ENCODE measurements around the gene TMTC1.

TMTC1 gene

DNA sequence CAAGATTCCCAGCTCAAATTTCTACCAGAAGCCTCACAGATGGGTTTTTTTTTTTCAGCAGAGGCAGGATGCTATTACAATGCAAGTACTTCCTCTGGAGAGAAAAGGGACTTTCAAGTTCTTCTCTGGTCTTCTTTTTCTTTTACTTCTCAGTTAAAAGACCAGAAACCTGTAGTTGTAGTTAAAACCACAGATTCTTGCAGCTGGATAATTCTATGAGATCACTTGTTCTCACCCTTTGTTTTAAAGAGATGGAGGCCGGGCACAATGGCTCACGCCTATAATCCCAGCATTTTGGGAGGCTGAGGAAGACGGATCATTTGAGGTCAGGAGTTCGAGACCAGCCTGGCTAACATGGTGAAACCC lies 238.7 kb downstream of the TMTC1 start:
- TF ChIP-seq CTCF (IDR thresholded peaks at IDR 0.05; ENCODE audit: control insufficient read depth, extremely low read depth, insufficient read depth) = no peak
- H3K4me3 ChIP-seq (ENCODE audit: low read depth, low read length) = no peak overlapping the region
- DNase-seq (ENCODE audit: low read depth) = no peak

DNA sequence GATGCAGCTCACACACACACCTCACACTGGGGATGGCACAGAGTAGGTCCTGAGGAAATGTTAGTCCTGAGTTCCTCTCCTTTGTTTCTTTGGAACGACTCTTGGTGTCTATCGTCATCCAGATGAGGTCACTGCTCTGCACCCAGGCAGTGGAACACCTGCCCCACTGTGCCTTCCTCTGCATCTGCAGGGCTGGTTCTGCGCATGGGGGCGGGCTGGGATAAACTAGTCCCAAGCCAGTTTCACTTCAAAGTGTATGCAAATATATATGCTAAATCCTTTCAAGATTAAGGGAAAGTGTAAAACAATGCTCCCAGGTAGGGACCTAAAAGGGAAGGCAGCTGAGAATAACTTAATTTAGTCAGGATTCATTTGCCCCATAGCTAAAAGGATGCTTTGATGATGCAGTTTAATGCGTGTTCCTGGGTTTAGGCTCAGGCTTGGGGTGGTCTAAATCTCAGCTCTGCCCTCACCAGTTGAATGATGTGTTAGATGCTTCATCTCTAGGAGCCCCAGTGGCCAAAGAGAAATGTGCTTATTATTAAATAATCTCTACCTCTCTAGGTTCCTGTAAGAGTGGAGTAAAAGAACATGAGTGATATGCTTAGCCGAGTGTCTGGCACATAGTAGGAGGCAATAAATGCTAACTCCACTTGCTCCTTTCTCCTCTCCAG lies 239.2 kb downstream of the TMTC1 start:
- no peak for DNase-seq (ENCODE audit: low read depth)
- no peak for TF ChIP-seq CTCF (IDR thresholded peaks at IDR 0.05; ENCODE audit: control insufficient read depth, extremely low read depth, insufficient read depth)

GRCh38 chr12:29543036-29543435 lies 240.7 kb downstream of the TMTC1 start:
- DNase-seq (ENCODE audit: low read depth) = no peak
- no peak overlapping the region for H3K4me3 ChIP-seq (ENCODE audit: low read depth, low read length)
- no peak for TF ChIP-seq CTCF (IDR thresholded peaks at IDR 0.05; ENCODE audit: control insufficient read depth, extremely low read depth, insufficient read depth)

More for the DNA sequence above, 239.2 kb downstream of the TMTC1 start:
- H3K4me3 ChIP-seq (ENCODE audit: low read depth, low read length) = no peak overlapping the region

DNA sequence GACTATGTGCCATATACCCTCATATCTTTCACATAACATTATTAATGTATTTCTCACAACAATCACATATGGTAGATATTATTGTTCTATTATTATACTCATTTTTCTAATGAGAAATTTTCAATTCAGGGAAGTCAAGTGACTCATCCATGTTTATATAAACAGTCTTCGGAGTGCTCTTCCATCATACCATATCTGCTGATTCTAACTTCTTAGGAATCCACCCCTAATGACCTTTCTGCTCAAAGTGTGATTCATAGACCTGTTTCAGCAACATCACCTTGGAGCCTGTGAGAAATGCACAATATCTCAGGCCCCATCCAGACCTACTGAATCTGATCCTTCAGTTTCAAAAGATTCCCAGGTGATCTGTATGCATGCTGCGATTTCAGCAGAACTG lies 246.4 kb downstream of the TMTC1 start:
- no peak for TF ChIP-seq CTCF (IDR thresholded peaks at IDR 0.05; ENCODE audit: control insufficient read depth, extremely low read depth, insufficient read depth)
- no peak overlapping the region for H3K4me3 ChIP-seq (ENCODE audit: low read depth, low read length)
- DNase-seq (ENCODE audit: low read depth) = no peak

DNA sequence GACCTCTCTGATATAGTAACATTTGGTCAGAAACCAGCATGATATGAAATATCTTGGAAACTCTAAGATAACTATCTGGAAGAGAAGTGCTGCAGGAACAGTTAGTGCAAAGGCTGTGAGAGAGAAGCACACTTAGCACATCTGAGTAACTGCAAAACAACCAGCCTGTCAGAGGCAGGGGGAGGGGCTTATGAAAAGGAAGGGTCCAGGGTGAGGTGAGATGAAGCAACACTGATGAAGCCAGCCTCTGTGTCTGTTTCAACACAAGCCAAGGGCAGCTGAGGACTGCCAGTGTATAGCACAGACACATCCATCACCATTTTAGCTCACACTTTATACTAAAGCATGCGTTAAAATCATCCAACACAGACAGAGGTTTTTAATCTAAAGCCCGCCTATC lies 248.8 kb downstream of the TMTC1 start:
- no peak for DNase-seq (ENCODE audit: low read depth)
- no peak overlapping the region for H3K4me3 ChIP-seq (ENCODE audit: low read depth, low read length)
- TF ChIP-seq CTCF (IDR thresholded peaks at IDR 0.05; ENCODE audit: control insufficient read depth, extremely low read depth, insufficient read depth) = no peak

- no peak for DNase-seq (ENCODE audit: low read depth)
- no peak for TF ChIP-seq CTCF (IDR thresholded peaks at IDR 0.05; ENCODE audit: control insufficient read depth, extremely low read depth, insufficient read depth)
Observed at GRCh38 chr12:29533815-29534489, 249.8 kb downstream of the TMTC1 start.

GRCh38 chr12:29531471-29531870 lies 252.3 kb downstream of the TMTC1 start:
- no peak for DNase-seq (ENCODE audit: low read depth)
- no peak overlapping the region for H3K4me3 ChIP-seq (ENCODE audit: low read depth, low read length)
- TF ChIP-seq CTCF (IDR thresholded peaks at IDR 0.05; ENCODE audit: control insufficient read depth, extremely low read depth, insufficient read depth) = no peak

More at GRCh38 chr12:29533815-29534489, 249.8 kb downstream of the TMTC1 start:
- H3K4me3 ChIP-seq (ENCODE audit: low read depth, low read length) = no peak overlapping the region

Measured in LNCaP clone FGC (cell line).